Measurements from ENCODE around the gene POU2AF1. TPM values are rescaled to one million over a fixed set of nuclear protein-coding genes. Genes with fewer than 3 reads are reported as not detected.
A peak's percentile ranks its signal among the peaks of the same experiment; 100 is the strongest.

The POU2AF1 gene
- total and polyA plus RNA-seq, 2 of the 13 experiments (the other 11 are each of a cell fraction or from before 2014, with no cell fraction given) = 1.9 to 3.6 TPM

GRCh38 chr11:111334532-111335502, 44.3 kb downstream of the POU2AF1 start (continued):
- TF ChIP-seq, protein P1, sequence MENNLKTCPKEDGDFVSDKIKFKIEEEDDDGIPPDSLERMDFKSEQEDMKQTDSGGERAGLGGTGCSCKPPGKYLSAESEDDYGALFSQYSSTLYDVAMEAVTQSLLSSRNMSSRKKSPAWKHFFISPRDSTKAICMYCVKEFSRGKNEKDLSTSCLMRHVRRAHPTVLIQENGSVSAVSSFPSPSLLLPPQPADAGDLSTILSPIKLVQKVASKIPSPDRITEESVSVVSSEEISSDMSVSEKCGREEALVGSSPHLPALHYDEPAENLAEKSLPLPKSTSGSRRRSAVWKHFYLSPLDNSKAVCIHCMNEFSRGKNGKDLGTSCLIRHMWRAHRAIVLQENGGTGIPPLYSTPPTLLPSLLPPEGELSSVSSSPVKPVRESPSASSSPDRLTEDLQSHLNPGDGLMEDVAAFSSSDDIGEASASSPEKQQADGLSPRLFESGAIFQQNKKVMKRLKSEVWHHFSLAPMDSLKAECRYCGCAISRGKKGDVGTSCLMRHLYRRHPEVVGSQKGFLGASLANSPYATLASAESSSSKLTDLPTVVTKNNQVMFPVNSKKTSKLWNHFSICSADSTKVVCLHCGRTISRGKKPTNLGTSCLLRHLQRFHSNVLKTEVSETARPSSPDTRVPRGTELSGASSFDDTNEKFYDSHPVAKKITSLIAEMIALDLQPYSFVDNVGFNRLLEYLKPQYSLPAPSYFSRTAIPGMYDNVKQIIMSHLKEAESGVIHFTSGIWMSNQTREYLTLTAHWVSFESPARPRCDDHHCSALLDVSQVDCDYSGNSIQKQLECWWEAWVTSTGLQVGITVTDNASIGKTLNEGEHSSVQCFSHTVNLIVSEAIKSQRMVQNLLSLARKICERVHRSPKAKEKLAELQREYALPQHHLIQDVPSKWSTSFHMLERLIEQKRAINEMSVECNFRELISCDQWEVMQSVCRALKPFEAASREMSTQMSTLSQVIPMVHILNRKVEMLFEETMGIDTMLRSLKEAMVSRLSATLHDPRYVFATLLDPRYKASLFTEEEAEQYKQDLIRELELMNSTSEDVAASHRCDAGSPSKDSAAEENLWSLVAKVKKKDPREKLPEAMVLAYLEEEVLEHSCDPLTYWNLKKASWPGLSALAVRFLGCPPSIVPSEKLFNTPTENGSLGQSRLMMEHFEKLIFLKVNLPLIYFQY (CRISPR knock-in tag; IDR thresholded peaks at IDR 0.05; ENCODE audit: borderline replicate concordance) = peak; percentile 64
- TF ChIP-seq NR2F2 (IDR thresholded peaks at IDR 0.05; ENCODE audit: borderline replicate concordance, low read depth) (peak; percentile 95), ZNF333 (CRISPR knock-in tag; IDR thresholded peaks at IDR 0.05; ENCODE audit: borderline replicate concordance) (no peak), CAMTA2 (CRISPR knock-in tag; IDR thresholded peaks at IDR 0.05; ENCODE audit: borderline replicate concordance) (no peak), ZNF432 (CRISPR knock-in tag; IDR thresholded peaks at IDR 0.05; ENCODE audit: borderline replicate concordance) (0 out of 2 replicates have a peak, but pooled peaks have one; percentile 63), SUZ12 (IDR thresholded peaks at IDR 0.05; ENCODE audit: low read depth, low read length) (no peak), FOXO4 (CRISPR knock-in tag; conservative IDR thresholded peaks at IDR 0.05) (no peak), ISX (CRISPR knock-in tag; conservative IDR thresholded peaks at IDR 0.05) (no peak), ZNF816 (CRISPR knock-in tag; IDR thresholded peaks at IDR 0.05; ENCODE audit: borderline replicate concordance) (peak; percentile 39; the same call in 1 of the 2 replicates), SIX4 (CRISPR knock-in tag; IDR thresholded peaks at IDR 0.05) (peak; percentile 68), TBX2 (CRISPR knock-in tag; IDR thresholded peaks at IDR 0.05; ENCODE audit: borderline replicate concordance) (peak; percentile 97), KLF16 (CRISPR knock-in tag; IDR thresholded peaks at IDR 0.05) (peak in 1 of 2 experiments; percentile 60; a peak in 1 of 4 replicates), HOXA3 (CRISPR knock-in tag; IDR thresholded peaks at IDR 0.05) (peak; percentile 32), ZNF562 (CRISPR knock-in tag; IDR thresholded peaks at IDR 0.05; ENCODE audit: borderline replicate concordance) (no peak), RBFOX2 (IDR thresholded peaks at IDR 0.05; ENCODE audit: low read depth, low read length) (peak; percentile 53), TBX3 (IDR thresholded peaks at IDR 0.05; ENCODE audit: borderline replicate concordance) (peak; percentile 88), GATA4 (IDR thresholded peaks at IDR 0.05; ENCODE audit: borderline replicate concordance, low read depth) (peak; percentile 92)
- TF ChIP-seq, protein P2, sequence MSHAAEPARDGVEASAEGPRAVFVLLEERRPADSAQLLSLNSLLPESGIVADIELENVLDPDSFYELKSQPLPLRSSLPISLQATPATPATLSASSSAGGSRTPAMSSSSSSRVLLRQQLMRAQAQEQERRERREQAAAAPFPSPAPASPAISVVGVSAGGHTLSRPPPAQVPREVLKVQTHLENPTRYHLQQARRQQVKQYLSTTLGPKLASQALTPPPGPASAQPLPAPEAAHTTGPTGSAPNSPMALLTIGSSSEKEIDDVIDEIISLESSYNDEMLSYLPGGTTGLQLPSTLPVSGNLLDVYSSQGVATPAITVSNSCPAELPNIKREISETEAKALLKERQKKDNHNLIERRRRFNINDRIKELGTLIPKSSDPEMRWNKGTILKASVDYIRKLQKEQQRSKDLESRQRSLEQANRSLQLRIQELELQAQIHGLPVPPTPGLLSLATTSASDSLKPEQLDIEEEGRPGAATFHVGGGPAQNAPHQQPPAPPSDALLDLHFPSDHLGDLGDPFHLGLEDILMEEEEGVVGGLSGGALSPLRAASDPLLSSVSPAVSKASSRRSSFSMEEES (CRISPR knock-in tag; IDR thresholded peaks at IDR 0.05) = 0 out of 2 replicates have a peak, but pooled peaks have one; percentile 39
